GM19397 (cell line): Measurements from ENCODE around the gene LRRC47.

Experiments used
- ATAC-seq: cut with Tn5 transposase; IDR thresholded peaks from one replicate; pipeline ENCODE4 v1.9.1; 2021; ENCODE audit warnings: mild to moderate bottlenecking, moderate library complexity; ENCODE audit not compliant: unreplicated experiment

LRRC47 gene

DNA sequence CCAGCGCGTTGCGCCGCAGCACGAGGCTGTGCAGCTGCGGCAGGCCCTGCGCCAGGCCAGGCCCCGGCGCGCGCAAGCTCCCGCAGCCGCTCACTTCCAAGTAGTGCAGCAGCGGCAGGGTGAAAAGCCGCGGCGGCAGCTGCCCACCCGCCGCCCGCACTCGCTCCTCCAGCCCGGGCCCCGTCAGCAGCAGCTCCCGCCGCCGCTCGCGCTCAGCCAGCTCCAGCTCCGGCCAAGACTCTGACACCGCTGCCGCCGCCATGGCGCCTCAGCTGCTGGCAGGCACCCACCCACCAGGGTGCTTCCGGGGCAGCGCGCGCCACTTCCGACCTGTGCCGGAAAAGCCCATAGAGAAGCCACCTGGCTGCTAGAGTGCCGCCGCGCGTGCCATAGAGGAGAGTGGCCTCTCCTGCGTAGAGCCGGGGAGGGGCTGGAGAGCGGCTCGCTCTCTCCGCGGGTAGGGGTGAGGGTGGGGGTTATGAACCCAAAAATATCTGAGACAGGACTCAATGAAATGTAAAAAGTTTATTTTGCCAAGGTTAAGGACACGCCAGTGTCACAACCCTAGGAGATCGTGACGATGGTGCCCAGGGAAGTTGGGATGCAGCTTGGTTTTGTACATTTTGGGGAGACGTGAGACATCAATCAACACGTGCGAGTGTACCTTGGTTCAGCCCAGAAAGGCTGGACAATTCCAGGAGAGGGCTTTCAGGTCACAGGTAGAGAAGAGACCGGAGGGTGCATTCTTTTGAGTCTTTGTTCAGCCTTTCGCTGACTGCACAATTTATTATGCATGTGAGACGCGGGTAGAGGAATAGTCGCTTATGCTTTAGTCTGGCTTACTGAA lies at the start of gene LRRC47:
TSS of gene LRRC47 (minus strand) at position 284 of the 847 bp plus-strand sequence. CDS start at position 262, 22 bp downstream.
- peak; percentile 97 for ATAC-seq

DNA sequence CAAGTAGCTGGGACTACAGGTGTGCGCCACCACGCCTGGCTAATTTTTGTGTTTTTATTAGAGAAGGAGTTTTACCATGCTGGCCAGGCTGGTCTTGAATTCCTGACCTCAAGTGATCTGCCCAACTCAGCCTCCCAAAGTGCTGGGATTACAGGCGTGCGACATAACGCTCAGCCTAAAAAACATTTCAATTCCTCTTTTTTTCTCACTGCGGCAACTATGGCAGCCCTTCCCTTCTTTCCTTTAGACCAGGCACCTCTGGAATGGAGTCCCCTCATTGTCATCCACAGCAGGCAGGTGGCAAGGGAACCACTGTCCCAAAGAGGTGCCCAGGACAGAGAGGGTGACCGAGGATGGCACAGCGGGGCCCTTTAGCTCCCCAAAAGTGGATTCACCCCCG lies 46.6 kb upstream of the LRRC47 start:
- no peak for ATAC-seq

DNA sequence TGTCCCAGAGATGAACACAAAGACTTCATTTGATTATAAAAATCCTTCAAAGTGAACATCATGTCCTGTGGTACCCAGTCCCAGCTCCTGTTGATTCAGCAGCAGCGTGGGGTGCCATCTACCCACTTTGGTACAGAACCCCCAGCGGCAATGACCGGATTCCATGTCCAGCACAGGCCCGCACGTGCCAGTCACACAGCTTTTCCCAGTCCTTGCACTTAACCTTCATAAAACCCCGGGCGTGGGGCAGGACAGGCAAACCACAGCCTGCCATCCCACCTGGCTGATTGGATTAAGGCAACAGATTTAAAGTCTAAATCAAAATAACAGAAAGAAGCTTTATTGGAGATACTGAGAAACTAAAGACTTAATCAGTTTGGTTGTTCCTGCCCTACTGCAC lies 45.2 kb upstream of the LRRC47 start:
- no peak for ATAC-seq

DNA sequence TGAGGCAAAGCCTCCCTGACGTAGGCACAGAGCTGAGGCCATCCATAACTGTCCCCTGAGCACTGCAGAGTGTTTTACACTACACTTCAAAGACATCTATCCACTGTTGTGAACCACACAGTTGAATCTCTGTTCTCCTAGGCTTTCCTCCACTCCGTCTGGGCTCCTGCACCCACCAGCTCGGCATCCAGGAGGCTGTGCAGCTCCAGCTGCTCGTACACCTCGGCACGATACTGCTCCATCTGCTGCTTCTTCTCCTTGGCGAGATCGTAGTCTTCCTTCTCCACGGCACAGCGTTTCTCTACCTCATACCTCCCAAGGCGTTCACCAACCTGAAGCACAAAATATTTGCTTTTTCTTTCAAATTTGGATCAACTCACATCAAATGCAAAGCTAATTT lies 42.5 kb upstream of the LRRC47 start:
- ATAC-seq, result no peak

DNA sequence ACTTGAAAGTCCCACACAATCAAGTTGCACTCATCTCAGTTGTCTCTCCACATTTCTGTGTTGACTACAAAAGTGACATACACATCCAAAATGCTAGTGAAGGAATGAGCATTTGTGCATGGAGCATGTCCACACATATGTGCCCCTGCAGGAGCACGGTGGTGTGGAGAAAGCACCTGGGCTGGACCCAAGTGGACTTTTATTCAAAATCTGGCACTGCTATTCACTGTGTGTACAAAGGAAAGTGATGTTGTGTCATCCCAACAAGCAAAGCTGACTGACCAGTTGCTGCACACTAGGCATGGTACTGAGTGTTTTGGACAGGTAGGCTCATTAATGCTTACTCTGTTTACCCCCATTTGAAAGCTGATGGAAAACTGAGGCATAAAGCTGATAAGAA lies 41.4 kb upstream of the LRRC47 start:
- ATAC-seq, result no peak

DNA sequence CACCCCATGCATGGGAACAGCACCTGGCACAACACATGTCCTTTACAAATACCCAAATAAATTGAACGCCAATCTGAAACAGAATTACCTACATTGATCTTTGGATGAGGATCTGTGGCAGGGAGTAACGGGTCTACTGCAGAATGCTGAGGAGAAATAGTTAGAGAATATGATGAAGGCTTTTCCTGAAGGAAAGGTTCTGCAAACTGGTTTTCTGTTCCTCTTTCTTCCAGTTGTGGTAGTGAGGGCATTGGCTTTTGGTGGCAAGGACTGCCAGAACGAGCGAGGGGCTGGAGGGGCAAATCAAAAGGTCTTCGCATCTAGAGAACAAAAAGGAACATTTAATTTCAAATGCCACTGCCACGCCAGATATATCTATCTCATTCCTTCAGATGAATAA lies 40.9 kb upstream of the LRRC47 start:
- no peak for ATAC-seq

DNA sequence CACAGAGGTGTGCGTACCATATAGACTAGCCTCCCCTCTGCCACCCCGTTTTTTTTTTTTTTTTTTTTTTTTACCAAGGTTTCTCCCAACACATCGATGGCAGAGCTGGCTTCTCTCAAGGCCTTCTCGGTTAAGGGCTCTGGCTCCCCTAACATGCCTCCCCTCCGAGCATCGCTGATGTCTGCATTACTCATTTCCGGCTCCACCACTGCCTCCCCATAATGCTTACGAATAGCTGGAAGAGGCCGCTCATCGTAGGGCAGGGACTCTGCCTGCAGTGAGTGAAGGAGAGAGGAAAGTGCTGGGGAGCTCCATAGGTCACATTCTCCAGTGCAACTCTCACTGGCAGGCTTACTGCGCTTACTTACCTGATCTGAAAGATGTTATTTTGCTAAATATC lies 40.1 kb upstream of the LRRC47 start:
- no peak for ATAC-seq

DNA sequence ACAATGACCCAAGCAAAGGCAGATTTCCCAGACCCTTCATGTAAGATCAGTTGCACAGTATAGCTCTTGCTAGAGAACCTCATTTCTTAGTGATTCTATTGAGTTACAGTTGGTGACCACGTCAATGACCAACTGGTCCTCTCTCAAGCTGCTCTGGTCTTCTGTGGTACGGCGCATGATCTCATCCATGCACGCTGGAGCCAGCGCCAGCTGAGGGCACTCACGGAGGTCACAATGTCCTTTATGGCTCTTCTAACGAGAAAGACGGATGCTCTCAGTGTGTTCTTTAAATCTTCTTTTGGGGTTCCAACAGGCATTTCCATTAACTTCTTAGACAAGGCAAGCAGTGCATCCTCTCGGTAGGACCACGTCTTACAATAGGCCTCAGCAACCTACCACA lies 38.4 kb upstream of the LRRC47 start:
- ATAC-seq, result no peak

DNA sequence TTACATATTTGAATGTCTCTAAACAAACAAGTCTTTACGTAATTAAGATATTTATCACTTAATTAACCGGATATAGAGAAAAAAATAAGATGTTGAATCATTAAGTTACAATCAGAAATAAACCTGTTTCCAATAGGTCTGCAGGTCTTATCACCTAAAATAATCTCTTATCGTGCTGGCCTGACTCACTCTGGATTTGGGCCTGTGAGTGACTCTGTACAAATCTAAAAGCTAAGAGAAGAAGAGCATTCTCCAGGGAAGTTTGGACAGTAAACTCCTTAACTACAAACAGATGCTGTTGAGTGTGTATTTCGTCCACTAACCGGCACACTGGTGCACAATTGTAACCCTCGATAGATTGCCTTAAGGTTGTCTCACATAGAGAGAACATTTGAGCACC lies 35.4 kb upstream of the LRRC47 start:
- ATAC-seq, result no peak

DNA sequence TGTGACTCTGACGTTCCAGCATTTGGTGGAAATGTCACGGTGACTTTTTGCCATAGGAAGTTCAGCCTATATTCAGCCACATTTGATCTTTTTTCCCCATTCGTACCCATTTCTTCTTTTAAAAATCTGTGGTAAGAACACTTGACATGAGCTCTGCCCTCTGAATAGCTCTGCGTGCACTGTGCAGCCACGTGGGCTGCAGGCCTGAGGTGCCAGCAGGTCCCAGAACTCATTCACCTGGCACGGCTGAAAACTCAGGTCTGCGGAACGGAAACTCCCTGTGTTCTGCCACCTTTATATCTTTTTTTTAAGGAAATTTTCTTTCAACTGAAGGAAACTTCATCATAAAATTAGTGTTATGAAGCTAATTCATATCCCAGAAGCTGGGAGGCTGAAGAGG lies 32.1 kb upstream of the LRRC47 start:
- no peak for ATAC-seq

DNA sequence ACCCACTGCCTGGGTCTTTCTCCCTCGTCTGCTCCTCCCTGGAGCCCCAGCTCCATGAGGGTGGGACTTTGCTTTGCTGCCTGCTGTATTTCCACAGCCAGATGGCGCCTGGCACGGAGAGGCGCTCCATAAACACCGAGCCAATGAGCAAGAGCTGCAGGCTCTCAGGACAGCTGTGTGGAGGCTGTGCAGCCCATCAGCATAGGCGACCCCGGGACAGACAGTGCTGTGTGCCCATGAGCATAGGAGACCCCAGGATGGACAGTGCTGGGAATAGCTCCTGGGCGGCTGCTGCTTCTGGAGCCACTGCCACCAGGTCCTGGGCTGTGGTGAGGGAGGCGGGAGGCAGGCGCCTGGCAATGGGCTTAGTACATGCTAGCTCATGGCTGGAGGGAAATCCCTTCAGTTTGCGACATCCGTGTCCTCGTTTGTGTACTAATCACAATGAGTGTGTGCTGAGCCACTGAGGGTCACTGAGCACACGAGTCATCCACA lies 31.6 kb upstream of the LRRC47 start:
- no peak for ATAC-seq

DNA sequence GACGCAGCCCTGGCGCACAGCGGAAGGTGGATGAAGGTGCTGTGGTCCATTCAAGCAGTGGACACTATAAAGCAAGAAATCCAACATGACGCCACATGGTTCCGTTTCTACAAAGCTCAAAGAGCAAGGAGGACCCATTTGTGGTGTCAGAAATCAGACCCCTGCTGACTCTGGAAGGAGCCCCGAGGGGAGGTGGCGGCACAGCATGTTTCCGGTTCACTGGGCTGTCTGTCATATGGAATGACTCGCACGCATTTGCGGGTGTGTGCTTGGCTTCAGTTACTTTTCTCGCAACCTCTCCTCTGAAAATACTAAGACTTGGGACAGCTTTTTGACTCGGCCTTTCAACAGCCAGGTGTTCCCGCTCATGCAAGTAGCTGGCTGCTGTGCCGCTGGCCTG lies 29.1 kb upstream of the LRRC47 start:
- no peak for ATAC-seq

DNA sequence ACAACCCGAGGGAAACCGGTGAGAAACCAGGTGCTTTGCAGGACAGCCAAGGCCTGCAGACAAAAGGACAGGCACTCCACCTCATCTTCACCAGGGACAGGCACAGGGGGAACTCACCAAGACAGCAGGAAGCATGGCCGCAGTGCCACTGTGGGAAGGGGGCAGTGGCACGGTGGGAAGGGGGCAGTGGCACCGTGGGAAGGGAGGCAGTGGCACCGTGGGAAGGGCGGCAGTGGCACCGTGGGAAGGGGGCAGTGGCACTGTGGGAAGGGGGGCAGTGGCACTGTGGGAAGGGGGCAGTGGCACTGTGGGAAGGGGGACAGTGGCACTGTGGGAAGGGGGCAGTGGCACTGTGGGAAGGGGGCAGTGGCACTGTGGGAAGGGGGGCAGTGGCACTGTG lies 28.4 kb upstream of the LRRC47 start:
- no peak for ATAC-seq

DNA sequence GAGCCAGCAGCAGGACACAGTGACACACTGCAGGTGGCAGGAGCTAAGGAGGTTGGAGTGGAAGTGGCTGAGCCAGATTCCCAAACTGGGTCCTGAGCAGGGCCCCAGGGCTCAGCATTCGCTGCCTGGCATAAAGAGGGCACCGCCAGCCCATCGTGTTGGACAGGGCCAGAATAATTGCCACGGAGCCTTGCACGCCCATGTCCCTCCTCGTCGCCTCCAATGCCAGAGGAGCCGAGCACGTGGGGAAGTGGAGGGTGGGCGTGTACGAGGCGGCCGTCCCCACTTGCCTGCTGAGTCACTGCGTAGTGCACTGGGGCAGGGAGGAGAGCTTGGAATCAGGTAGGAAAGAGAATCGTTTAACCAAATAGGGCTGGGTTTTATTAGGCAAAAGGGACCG lies 26.1 kb upstream of the LRRC47 start:
- ATAC-seq, result no peak

DNA sequence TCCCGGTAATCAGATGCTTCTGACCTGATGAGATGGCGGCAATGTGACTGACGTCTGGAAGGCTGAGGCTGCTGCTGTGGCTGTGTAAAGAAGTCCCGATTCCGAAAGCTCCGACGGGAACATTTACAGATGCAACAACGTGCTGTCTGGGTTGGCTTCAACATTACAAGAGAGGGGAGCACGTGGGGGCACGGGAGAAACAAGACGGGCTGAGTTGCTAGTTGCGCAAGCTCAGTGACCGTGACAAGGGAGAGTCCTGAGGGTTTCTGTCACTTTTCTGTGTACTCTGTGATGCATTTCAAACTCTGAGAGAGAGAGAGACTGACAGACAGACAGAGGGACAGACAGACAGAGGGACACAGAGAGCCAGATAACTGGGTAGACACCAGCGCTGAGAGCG lies 25.6 kb upstream of the LRRC47 start:
- no peak for ATAC-seq

DNA sequence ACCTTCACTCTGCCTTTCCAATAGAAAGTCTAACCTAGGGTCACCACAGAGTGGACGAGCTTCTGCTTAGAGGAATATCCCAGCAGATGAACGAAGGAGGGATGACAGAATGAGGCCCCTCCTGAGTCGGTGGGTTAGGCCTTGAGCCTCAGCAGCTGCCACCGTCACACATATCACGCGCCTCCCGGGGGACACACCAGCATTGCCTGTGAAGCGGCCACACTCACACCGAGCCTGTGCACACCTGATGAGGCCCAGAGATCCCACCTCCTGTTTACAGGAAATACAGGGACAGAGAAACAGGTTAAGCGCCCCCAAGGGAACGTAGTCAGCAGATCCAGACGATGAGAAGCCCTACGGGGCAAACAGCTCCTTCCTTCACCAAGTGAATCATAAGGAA lies 25.1 kb upstream of the LRRC47 start:
- no peak for ATAC-seq

DNA sequence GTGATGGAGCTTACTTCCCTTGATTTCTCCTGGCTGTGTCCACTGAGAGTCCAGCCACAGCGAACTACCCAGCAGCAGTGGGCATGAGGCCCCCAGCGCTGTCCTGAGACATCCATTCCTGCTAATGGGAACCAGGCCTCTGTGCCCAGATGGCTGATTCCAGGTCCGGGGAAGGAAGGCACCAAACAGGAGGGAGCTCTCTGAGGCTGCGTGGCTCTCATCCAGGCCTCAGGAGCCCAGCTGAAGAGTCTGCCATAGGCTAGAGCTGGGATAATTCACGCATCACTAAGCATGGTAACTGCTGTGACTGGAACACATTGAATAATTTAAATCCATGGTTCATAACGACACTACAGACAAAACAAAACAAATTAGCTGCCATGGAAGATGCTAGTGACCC lies 24.7 kb upstream of the LRRC47 start:
- no peak for ATAC-seq

DNA sequence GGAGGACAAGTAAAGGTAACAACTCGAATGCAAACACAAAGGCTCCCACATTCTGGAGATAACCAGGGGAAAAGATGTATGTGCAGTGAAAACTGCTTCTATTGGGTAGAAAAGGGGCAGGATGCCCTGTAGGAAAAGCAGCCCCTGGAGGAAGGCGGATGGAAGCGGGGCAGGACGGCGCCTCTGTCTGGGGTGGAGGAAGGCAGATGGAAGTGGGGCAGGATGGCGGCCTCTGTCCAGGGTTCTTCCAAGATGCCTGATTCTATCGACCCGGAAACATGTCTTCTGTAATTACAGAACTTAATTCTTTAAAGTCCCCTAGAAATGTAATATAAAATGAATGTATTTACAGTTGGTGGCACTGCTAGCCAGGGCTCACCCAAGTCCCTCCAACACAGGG lies 24.0 kb upstream of the LRRC47 start:
- ATAC-seq, result no peak

DNA sequence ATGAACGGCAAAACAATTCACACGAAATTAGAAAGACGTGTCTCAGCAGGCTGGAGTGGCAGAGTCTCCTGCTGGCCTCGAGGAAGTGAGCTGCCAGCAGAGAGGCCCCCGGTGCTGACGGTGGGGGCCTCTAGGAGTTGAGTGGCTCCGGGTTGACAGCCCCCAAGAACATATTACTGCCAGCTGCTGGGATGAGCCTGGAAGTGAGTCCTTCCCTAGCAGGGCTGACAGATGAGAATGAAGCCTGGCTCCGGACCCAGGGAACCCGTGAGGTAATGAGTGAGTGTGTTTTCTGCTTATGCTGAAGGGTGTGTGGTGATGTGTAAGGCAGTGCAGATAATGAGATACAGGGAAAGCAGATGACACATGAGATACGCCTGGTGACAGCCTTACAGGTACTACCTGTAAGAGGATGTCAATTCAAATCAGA lies 23.5 kb upstream of the LRRC47 start:
- no peak for ATAC-seq

DNA sequence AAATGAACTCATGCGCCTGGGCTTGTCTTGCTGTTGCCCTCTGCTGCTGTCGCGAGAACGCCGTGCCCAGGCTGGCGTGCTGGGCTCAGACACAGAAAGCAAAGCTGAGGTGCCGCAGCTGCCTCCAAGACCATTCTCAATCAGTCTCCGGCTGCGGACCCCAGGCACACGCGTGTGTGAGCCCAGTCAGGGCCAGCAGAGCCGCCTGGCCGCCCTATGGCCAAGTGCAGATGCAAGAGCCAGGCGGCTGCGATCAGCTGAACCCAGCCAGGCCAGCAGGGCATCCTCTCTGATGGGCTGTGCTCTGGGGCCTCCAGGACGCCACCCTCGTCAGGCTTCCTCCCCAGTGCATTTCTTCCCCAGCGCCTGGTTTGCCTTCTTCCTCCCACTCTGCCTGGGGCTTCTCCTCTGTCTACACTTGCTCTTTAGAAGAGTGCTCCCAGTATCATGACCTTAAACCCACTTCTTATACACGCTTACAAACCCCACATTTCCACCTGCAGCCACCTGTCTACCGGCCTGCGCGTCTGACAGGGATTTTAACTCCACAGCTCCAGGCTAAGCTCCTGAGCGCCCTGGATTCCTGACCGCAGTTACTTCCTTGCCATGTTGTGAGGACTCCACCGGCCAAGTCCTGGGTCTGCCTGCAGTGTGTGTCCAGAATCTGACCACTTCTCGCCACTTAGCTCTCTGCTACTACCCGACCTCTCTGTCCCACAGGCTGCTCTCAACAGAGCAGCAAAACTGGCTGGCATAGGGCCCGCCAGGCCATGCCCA lies 21.7 kb upstream of the LRRC47 start:
- no peak for ATAC-seq

DNA sequence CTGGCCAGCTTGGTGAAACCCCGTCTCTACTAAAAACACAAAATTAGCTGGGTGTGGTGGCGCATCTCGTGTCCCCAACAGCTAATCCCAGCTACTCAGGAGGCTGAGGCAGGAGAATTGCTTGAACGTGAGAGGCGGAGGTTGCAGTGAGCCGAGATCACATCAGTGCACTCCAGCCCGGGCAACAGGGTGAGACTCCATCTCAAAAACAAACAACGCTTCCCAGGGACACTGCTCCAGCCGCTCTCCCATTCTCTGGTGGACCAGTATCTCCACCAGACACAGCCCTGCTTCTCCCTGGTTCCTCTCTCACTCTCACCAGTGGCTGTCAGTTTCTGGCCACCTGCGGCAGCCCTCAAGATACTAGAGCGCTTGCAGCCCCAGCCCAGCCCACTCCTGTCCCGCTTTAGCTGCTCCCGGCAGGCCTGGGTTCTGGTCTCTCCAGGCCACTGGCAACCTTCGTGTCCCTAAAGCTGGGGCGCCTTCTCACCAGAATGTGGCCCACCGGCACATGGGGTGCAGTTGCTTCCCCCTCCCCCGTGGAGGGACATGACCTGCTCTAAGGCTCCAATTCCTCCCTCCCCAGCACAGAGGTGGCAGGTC lies 20.9 kb upstream of the LRRC47 start:
- ATAC-seq, result no peak
